GM18861 (cell line): ENCODE data around the gene ADAD1.

Experiments
- ATAC-seq: cut with Tn5 transposase; IDR thresholded peaks from one replicate; pipeline ENCODE4 v1.9.1; 2021; ENCODE audit not compliant: unreplicated experiment

Gene ADAD1

GRCh38 chr4:122453384-122453995, 74.7 kb downstream of the ADAD1 start:
- ATAC-seq = no peak

DNA sequence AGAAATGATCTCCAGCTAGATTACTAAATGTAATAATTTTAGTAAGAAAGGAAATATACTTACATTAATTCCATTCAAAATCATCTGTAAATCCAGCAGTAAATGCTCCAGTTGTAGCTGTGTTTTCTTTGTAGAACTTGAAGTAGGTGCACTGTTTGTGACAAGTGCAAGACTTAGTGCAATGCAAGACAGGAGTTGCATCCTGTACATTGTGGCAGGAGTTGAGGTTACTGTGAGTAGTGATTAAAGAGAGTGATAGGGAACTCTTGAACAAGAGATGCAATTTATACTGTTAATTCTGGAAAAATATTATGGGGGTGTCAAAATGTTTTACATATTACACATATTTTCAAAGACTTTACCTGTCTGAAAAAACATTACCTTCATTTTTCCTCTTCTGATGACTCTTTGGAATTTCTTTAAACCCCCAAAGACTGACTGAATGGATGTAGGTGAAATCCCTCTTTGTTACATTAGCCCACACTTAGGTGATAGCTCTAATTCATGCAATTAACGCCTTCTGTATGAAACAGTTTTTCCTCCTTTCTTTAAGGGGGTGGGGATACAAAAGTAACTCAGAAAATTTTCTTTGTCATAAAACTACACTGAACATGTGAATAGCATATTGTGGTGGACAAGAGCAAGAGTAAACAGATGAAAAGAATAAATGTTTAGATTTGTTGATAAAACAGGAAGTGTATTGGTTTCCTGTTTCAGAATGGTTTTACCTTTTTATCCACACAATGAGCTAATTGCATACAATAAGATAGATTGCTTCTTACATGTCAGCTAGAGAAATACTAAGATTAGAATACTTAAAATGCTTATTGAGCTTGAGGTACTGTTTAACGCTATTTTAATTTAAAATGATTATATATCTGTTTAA, 77.7 kb downstream of the ADAD1 start, which contains the start of gene IL2:
Gene IL2 (minus strand): TSS at position 495 of the 886 bp plus-strand sequence. CDS start 285 bp downstream, at position 210.
- no peak for ATAC-seq

DNA sequence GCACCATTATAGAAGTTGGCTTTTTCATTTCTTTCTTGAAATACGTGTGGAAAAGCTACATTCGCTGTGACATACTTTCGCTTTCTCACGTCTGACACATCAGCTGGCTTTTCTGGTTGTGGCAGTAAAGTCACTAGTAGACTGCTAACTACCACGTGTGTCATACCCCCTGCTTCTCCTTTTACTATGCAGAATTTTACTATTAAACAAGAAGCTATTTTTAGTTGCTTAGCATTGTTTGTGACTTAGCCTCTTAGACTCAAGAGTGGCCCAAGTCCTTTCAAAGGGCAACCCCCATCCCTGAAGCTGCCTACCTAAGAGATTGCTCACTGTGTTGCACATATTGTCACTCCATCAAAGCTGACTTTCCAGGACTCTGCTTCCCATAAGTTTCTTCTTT, 79.8 kb downstream of the ADAD1 start:
- ATAC-seq = peak; percentile 80

DNA sequence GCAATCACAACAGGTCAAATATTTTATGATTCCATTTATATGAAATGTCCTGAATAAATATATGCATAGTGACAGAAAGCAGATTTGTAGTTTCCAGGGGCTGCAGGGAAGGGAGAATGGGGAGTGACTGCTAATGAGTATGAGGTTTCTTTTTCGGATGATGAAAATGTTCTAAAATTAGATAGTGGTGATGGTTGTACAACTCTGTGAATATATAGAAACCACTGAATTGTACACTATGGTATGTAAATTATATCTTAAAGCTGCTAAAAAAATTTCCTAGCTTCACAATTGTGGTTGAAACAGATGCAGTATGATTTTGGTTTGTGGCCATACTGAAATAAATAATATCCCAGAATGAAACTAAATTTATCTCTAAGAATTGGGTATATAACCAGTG, 90.6 kb downstream of the ADAD1 start:
- no peak for ATAC-seq

DNA sequence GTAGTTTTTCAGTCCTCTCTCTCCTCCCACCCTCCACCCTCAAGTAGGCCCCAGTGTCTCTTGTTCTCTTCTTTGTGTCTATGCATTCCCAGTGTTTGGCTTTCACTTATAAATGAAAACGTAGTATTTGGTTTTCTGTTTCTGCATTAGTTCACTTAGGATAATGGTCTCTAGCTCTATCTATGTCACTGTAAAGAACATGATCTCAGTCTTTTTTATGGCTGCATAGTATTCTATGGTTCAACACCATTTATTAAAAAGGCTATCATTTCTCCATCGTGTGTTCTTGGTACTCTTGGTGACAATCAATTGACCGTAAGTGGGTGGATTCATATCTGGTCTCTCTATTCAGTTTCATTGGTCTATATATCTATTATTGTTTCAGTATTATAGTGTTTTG, 96.4 kb downstream of the ADAD1 start:
- ATAC-seq = no peak

DNA sequence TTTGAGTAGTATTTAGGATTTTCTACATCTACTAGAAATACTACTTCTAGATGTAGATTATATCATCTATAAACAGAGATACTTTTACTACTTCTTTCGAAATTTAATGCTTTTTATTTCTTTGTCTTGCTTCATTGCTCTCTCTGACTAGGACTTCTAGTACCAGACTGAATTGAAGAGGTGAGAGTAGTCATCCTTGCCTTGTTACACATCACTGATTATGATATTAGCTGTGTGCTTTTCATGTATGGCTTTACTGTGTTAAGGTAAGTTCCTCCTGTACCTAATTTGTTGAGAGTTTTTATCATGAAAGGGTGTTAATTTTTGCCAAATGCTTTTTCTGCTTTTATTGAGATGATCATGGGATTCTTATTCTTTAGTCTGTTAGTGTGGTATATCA, 97.3 kb downstream of the ADAD1 start:
- no peak for ATAC-seq

GRCh38 chr4:122476745-122477144, 97.9 kb downstream of the ADAD1 start:
- ATAC-seq = no peak
